HG03139 (cell line): ENCODE results near the gene LTBP1.
"Not testable (repeated sequence)": the region's sequence is repeated elsewhere in the genome, so short reads cannot be mapped to it uniquely, and the experiment has no call there.

Experiments used
- ATAC-seq: cut with Tn5 transposase; IDR thresholded peaks from one replicate; pipeline ENCODE4 v1.9.1; 2021; ENCODE audit not compliant: unreplicated experiment

LTBP1 gene

GRCh38 chr2:32960647-32961403 lies 14.1 kb downstream of the LTBP1 start:
- no peak for ATAC-seq

- ATAC-seq: no peak
Measured at GRCh38 chr2:32962690-32963089, 15.9 kb downstream of the LTBP1 start.

GRCh38 chr2:32963941-32964340 lies 17.2 kb downstream of the LTBP1 start:
- no peak for ATAC-seq

- no peak for ATAC-seq
Measured at GRCh38 chr2:32965523-32966171, 18.9 kb downstream of the LTBP1 start.

- ATAC-seq: no peak
Measured at GRCh38 chr2:32969444-32970162, 22.9 kb downstream of the LTBP1 start.

- not testable (repeated sequence) for ATAC-seq
Measured at GRCh38 chr2:32973772-32974171, 27.0 kb downstream of the LTBP1 start.

- no peak for ATAC-seq
Measured at GRCh38 chr2:32976409-32977063, 29.8 kb downstream of the LTBP1 start.

GRCh38 chr2:32977228-32977758 lies 30.5 kb downstream of the LTBP1 start:
- no peak for ATAC-seq

- no peak for ATAC-seq
Measured at GRCh38 chr2:32981612-32982011, 34.9 kb downstream of the LTBP1 start.

- not testable (repeated sequence) for ATAC-seq
Measured at GRCh38 chr2:32983193-32983924, 36.6 kb downstream of the LTBP1 start.

GRCh38 chr2:32986480-32986879 lies 39.7 kb downstream of the LTBP1 start:
- ATAC-seq: no peak

GRCh38 chr2:32988525-32988924 lies 41.8 kb downstream of the LTBP1 start:
- ATAC-seq: no peak

GRCh38 chr2:32990556-32990955 lies 43.8 kb downstream of the LTBP1 start:
- ATAC-seq: no peak

GRCh38 chr2:32991091-32991845 lies 44.5 kb downstream of the LTBP1 start:
- no peak for ATAC-seq

- no peak for ATAC-seq
Measured at GRCh38 chr2:32993005-32993539, 46.3 kb downstream of the LTBP1 start.

- ATAC-seq: no peak
Measured at GRCh38 chr2:32997705-32998104, 51.0 kb downstream of the LTBP1 start.

- ATAC-seq: no peak
Measured at GRCh38 chr2:33000986-33001385, 54.2 kb downstream of the LTBP1 start.

- ATAC-seq: no peak
Measured at GRCh38 chr2:33001823-33002222, 55.1 kb downstream of the LTBP1 start.

- no peak for ATAC-seq
Measured at GRCh38 chr2:33002863-33003262, 56.1 kb downstream of the LTBP1 start.
